ENCODE data around the gene CCRL2. TPM values are rescaled to one million over a fixed set of nuclear protein-coding genes. Genes with fewer than 3 reads are reported as not detected.
"Not testable (repeated sequence)": the region's sequence is repeated elsewhere in the genome, so short reads cannot be mapped to it uniquely, and the experiment has no call there.

CCRL2 gene
- total and polyA plus RNA-seq, 2 of the 8 experiments (the other 6 are each of a cell fraction or from before 2014, with no cell fraction given), result not detected

DNA sequence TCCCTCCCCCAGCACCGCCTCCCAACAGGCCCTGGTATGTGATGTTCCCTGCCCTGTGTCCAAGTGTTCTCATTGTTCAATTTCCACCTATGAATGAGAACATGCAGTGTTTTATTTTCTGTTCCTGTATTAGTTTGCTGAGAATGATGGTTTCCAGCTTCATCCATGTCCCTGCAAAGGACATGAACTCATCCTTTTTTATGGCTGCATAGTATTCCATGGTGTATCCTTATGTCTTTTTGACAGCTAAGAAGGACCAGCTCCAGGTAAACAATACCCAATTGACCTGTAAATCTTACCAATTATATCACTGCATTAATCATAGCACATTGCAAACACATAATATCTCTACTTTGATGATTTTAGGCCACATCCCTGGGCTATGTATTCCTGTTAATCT, 23.8 kb downstream of the CCRL2 start:
- H4K5ac ChIP-seq (ENCODE audit: insufficient read length, low read depth, low read length); H2AFZ ChIP-seq (ENCODE audit: low read length); H3K4ac ChIP-seq (replicated peaks; ENCODE audit: insufficient read length, low read depth, low read length); H4K8ac ChIP-seq (ENCODE audit: extremely low read depth, insufficient read depth, low read length); H2BK120ac ChIP-seq (replicated peaks; ENCODE audit: low read depth, low read length); H3K79me2 ChIP-seq (ENCODE audit: control insufficient read depth in 1 of 2, insufficient read depth in 2 of 2, low read length in 2 of 2); H3K4me2 ChIP-seq (ENCODE audit: insufficient read depth in 1 of 2, low read depth in 2 of 2, low read length in 2 of 2); H2BK12ac ChIP-seq (ENCODE audit: low read depth, low read length); H3K4me1 ChIP-seq (replicated peaks in 1 of 4; ENCODE audit: control insufficient read depth in 3 of 4, insufficient read depth in 4 of 4, low read length in 3 of 4); H2BK20ac ChIP-seq (ENCODE audit: low read length); H3K14ac ChIP-seq (ENCODE audit: insufficient read length); H4K20me1 ChIP-seq (replicated peaks in 1 of 2; ENCODE audit: control insufficient read depth in 1 of 2, insufficient read depth in 2 of 2, low read length in 2 of 2); H4K91ac ChIP-seq (replicated peaks; ENCODE audit: insufficient read length, low read length); POLR2A ChIA-PET (ENCODE audit: partially characterized antibody); H3K56ac ChIP-seq (replicated peaks; ENCODE audit: insufficient read length, low read depth, low read length); H3K79me1 ChIP-seq (ENCODE audit: low read depth, low read length); H3K27ac ChIP-seq (ENCODE audit: low read depth, low read length); H3K27me3 ChIP-seq (replicated peaks in 1 of 4; ENCODE audit: control insufficient read depth in 3 of 4, extremely low read depth in 1 of 4, insufficient read depth in 3 of 4, low read length in 3 of 4); H3K23me2 ChIP-seq (ENCODE audit: low read depth, low read length); H3K18ac ChIP-seq (ENCODE audit: extremely low read depth, low read length); H2BK15ac ChIP-seq (ENCODE audit: low read length); H3K36me3 ChIP-seq (ENCODE audit: control insufficient read depth in 2 of 4, insufficient read depth in 4 of 4, low read length in 3 of 4); FAIRE-seq; H2AK5ac ChIP-seq (ENCODE audit: low read depth, low read length); H3K9ac ChIP-seq (replicated peaks in 1 of 4; ENCODE audit: extremely low read depth in 1 of 4, low read depth in 3 of 4, low read length in 3 of 4); H2BK5ac ChIP-seq (ENCODE audit: low read depth, low read length); H3K4me3 ChIP-seq (ENCODE audit: extremely low read depth in 1 of 4, insufficient read depth in 2 of 4, low read depth in 3 of 4, low read length in 4 of 4); DNase-seq (ENCODE audit: low read depth in 1 of 2, low spot score in 2 of 2); H3K9me3 ChIP-seq (ENCODE audit: insufficient read depth in 2 of 2, low read depth in 1 of 2, low read length in 1 of 2); H3K23ac ChIP-seq (ENCODE audit: insufficient read length): not testable (repeated sequence)
- CTCF ChIA-PET (ENCODE audit: partially characterized antibody), result interaction anchor here (1.1 to 2.0 kb wide), 2 partner anchors 13 to 14 kb away, joined by 3 to 4 read pairs; no protein-coding TSS in a partner anchor
- WGBS, 2 experiments (ENCODE audit: extremely low coverage in 1 of 2, insufficient coverage in 1 of 2, insufficient read length in 1 of 2, insufficient replicate concordance in 2 of 2, low coverage in 1 of 2, low lambda C conversion rate in 2 of 2, missing lambda C conversion rate in 1 of 2), result 100% methylated on average over 1 of the region's 1 CpG; no CpG with 5 or more reads in 1 of the 2 experiments

Measured in H1 (cell line).